H9 (cell line): ENCODE results near the gene SLC12A5. TPM values are rescaled to one million over a fixed set of nuclear protein-coding genes. Genes with fewer than 3 reads are reported as not detected.

ENCODE experiments used
- DNase-seq: peaks from one replicate; pipeline ENCODE4 v3.0.0-alpha.2; 2017
- H2AFZ ChIP-seq: one replicate; pipeline ENCODE4 v1.6.1; 2013; ENCODE audit warnings: mild to moderate bottlenecking, low read length, control low read depth, moderate library complexity
- H2AK5ac ChIP-seq: 2 replicates; pipeline ENCODE4 v1.6.1; 2013; ENCODE audit warnings: low read length, control low read depth, mixed read lengths; ENCODE audit not compliant: insufficient read length
- H2BK120ac ChIP-seq: one replicate; pipeline ENCODE4 v1.6.1; 2013; ENCODE audit warnings: low read depth, mild to moderate bottlenecking, low read length, control low read depth, inconsistent platforms; ENCODE audit not compliant: poor library complexity, severe bottlenecking
- H2BK12ac ChIP-seq: 2 replicates; pipeline ENCODE4 v1.6.1; 2013; ENCODE audit warnings: low read length, control low read depth, mixed read lengths, low read depth; ENCODE audit not compliant: insufficient read length
- H2BK15ac ChIP-seq: 2 replicates; pipeline ENCODE4 v1.6.1; 2013; ENCODE audit warnings: low read depth, low read length, control low read depth
- H2BK20ac ChIP-seq: one replicate; pipeline ENCODE4 v1.6.1; 2013; ENCODE audit warnings: low read depth, mild to moderate bottlenecking, low read length, control low read depth, inconsistent platforms; ENCODE audit not compliant: poor library complexity, severe bottlenecking
- H2BK5ac ChIP-seq: 2 replicates; pipeline ENCODE4 v1.6.1; 2013; ENCODE audit warnings: low read length, control low read depth, mixed read lengths; ENCODE audit not compliant: insufficient read length
- H3K14ac ChIP-seq: 2 replicates; pipeline ENCODE4 v1.6.1; 2013; ENCODE audit warnings: low read length, control low read depth; ENCODE audit not compliant: insufficient read depth
- H3K18ac ChIP-seq: 2 replicates; pipeline ENCODE4 v1.6.1; 2013; ENCODE audit warnings: low read depth, mild to moderate bottlenecking, mixed read lengths, low read length, control low read depth; ENCODE audit not compliant: insufficient read length
- H3K23ac ChIP-seq: 2 replicates; pipeline ENCODE4 v1.6.1; 2013; ENCODE audit warnings: low read length, control low read depth, mixed read lengths, low read depth; ENCODE audit not compliant: insufficient read length
- H3K23me2 ChIP-seq: 2 replicates; pipeline ENCODE4 v1.6.1; 2013; ENCODE audit warnings: low read depth, mild to moderate bottlenecking, mixed read lengths, low read length, control low read depth; ENCODE audit not compliant: insufficient read length, poor library complexity, severe bottlenecking
- H3K27ac ChIP-seq: 2 replicates; pipeline ENCODE4 v1.5.1; 2013; ENCODE audit warnings: low read length, control low read depth, mixed read lengths, low read depth; ENCODE audit not compliant: insufficient read length
- H3K27me3 ChIP-seq: 2 replicates; pipeline ENCODE4 v1.6.1; 2013; ENCODE audit warnings: low read length, control low read depth, inconsistent platforms; ENCODE audit not compliant: insufficient read depth
- H3K4ac ChIP-seq: 2 replicates; pipeline ENCODE4 v1.6.1; 2013; ENCODE audit warnings: low read depth, mild to moderate bottlenecking, control low read depth, inconsistent platforms, low read length, moderate library complexity
- H3K4me1 ChIP-seq: 2 replicates; pipeline ENCODE4 v1.6.1; 2013; ENCODE audit warnings: low read length, control low read depth, inconsistent platforms; ENCODE audit not compliant: insufficient read depth
- H3K4me2 ChIP-seq: 2 replicates; pipeline ENCODE4 v1.6.1; 2013; ENCODE audit warnings: low read length, control low read depth, mixed read lengths; ENCODE audit not compliant: insufficient read length, insufficient read depth
- H3K56ac ChIP-seq: 2 replicates; pipeline ENCODE4 v1.6.1; 2013; ENCODE audit warnings: low read depth, mild to moderate bottlenecking, mixed read lengths, low read length, control low read depth; ENCODE audit not compliant: insufficient read length
- H3K79me1 ChIP-seq: 2 replicates; pipeline ENCODE4 v1.6.1; 2013; ENCODE audit warnings: low read depth, mild to moderate bottlenecking, moderate library complexity, low read length, control low read depth, inconsistent platforms; ENCODE audit not compliant: insufficient read depth, poor library complexity, severe bottlenecking
- H3K79me2 ChIP-seq: 2 replicates; pipeline ENCODE4 v1.6.1; 2013; ENCODE audit warnings: low read length, control low read depth, inconsistent platforms; ENCODE audit not compliant: insufficient read depth
- H3K9ac ChIP-seq: 2 replicates; pipeline ENCODE4 v1.6.1; 2013; ENCODE audit warnings: low read length, control low read depth, mixed read lengths; ENCODE audit not compliant: insufficient read length; ENCODE audit errors: extremely low read depth
- H3K9me3 ChIP-seq: one replicate; pipeline ENCODE4 v1.6.1; 2013; ENCODE audit warnings: low read depth, low read length, inconsistent platforms; ENCODE audit not compliant: control insufficient read depth
- H3T11ph ChIP-seq: one replicate; pipeline ENCODE4 v1.6.1; 2013; ENCODE audit warnings: mild to moderate bottlenecking, low read length, control low read depth, inconsistent platforms
- H4K20me1 ChIP-seq: one replicate; pipeline ENCODE4 v1.6.1; 2013; ENCODE audit not compliant: control insufficient read depth, insufficient read length, insufficient read depth
- H4K5ac ChIP-seq: 2 replicates; pipeline ENCODE4 v1.6.1; 2013; ENCODE audit warnings: low read depth, mild to moderate bottlenecking, mixed read lengths, low read length, control low read depth; ENCODE audit not compliant: insufficient read length
- H4K8ac ChIP-seq: replicated peaks from 2 replicates; pipeline ENCODE4 v1.6.1; 2013; ENCODE audit warnings: low read length, control low read depth, mixed read lengths, low read depth; ENCODE audit not compliant: insufficient read length
- H4K91ac ChIP-seq: 2 replicates; pipeline ENCODE4 v1.6.1; 2013; ENCODE audit warnings: low read depth, mild to moderate bottlenecking, moderate library complexity, mixed read lengths, low read length, control low read depth; ENCODE audit not compliant: insufficient read length
- H3K27ac Mint-ChIP-seq, 3 experiments: 2 replicates in 2 of 3; 3 replicates in 1 of 3; pipeline ENCODE4 v1.8.0; 2020 to 2021; ENCODE audit warnings: mixed read lengths in 3 of 3, mild to moderate bottlenecking in 1 of 3, moderate library complexity in 1 of 3
- H3K27me3 Mint-ChIP-seq: 2 replicates; pipeline ENCODE4 v1.8.0; 2021; ENCODE audit warnings: low read depth, mild to moderate bottlenecking, moderate library complexity, mixed read lengths
- H3K36me3 Mint-ChIP-seq, 3 experiments: 2 replicates in 2 of 3; 3 replicates in 1 of 3; pipeline ENCODE4 v1.8.0; 2020 to 2021; ENCODE audit warnings: low read depth in 3 of 3, mixed read lengths in 3 of 3; ENCODE audit not compliant: insufficient read depth in 1 of 3
- H3K4me1 Mint-ChIP-seq, 2 experiments: 2 replicates each; pipeline ENCODE4 v1.8.0; 2020; ENCODE audit warnings: mixed read lengths in 2 of 2
- H3K4me3 Mint-ChIP-seq, 2 experiments: 2 replicates in 1 of 2; 3 replicates in 1 of 2; pipeline ENCODE4 v1.8.0; 2020 to 2021; ENCODE audit warnings: mild to moderate bottlenecking in 2 of 2, mixed read lengths in 2 of 2, moderate library complexity in 1 of 2
- H3K9me3 Mint-ChIP-seq, 2 experiments: 2 replicates in 1 of 2; 3 replicates in 1 of 2; pipeline ENCODE4 v1.8.0; 2020; ENCODE audit warnings: mild to moderate bottlenecking in 2 of 2, mixed read lengths in 2 of 2, moderate library complexity in 1 of 2
- whole genome bisulfite sequencing: extraction: QIAGEN DNeasy Blood & Tissue Kit; methylation state at CpG from one replicate; pipeline ENCODE4 v1.1.7; 2013; ENCODE audit warnings: missing lambda C conversion rate, low lambda C conversion rate, mixed read lengths; ENCODE audit not compliant: insufficient read length; ENCODE audit errors: extremely low coverage; 5-methylcytosine and 5-hydroxymethylcytosine counted together
- total RNA-seq: library from RNA; stranded (reverse); gene quantifications from 2 replicates; pipeline ENCODE4 v1.2.1, GENCODE V29; 2021
- TF ChIP-seq, protein P1 (sequence below): fragments of 200-600 bp; sonication (generic); conservative IDR thresholded peaks from 3 replicates; pipeline ENCODE4 v1.8.0; 2021; ENCODE audit warnings: antibody characterized with exemption, mild to moderate bottlenecking

Gene SLC12A5
- total RNA-seq, 1 experiment from 2014 or later = 8.7 TPM

DNA sequence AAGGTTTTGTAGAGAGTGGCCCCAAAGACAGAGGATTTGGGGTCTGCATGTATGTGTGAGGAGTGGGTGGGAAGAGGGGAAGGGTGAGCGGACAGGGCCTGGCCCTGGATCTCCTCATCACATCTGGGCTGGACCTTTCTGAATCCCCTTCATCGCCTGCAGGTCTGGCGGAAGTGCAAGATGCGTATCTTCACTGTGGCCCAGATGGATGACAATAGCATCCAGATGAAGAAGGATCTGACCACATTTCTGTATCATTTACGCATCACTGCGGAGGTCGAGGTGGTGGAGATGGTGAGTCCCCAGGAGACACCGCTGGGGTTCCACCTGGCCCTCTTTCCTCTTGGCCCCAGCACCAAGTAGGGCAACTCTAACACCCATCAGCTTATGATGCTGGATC, 24.4 kb downstream of the SLC12A5 start:
- H3K27me3 Mint-ChIP-seq = peaks cover 91% of the 10 kb centered on the region

More for the DNA sequence above, 24.4 kb downstream of the SLC12A5 start:
- Histone ChIP-seq H3K4ac (no peak overlapping the region), H3K27ac (no peak overlapping the region), H2BK12ac (no peak overlapping the region), H3T11ph (no peak overlapping the region), H2BK5ac (no peak overlapping the region), H3K9ac (no peak overlapping the region), H3K56ac (no peak overlapping the region), H4K20me1 (no peaks in the 10 kb centered on the region), H2AFZ (no peak overlapping the region), H3K14ac (no peak overlapping the region), H3K23me2 (peaks cover 10% of the 10 kb centered on the region), H3K27me3 (peaks cover 22% of the 10 kb centered on the region; the same call in 1 of the 2 replicates), H3K79me2 (no peaks in the 10 kb centered on the region), H3K23ac (no peak overlapping the region), H3K4me2 (no peak overlapping the region), H2BK20ac (no peak overlapping the region), H4K91ac (no peak overlapping the region), H4K5ac (no peak overlapping the region), H3K4me1 (no peaks in the 10 kb centered on the region), H3K79me1 (no peaks in the 10 kb centered on the region), H4K8ac (no peak overlapping the region), H3K9me3 (no peaks in the 10 kb centered on the region), H3K18ac (no peak overlapping the region), H2BK120ac (no peak overlapping the region), H2AK5ac (no peak overlapping the region), H2BK15ac (no peak overlapping the region)
- peaks cover 2 to 8% of the 10 kb centered on the region in 2 experiments; a peak in 3 of 4 replicates for H3K4me1 Mint-ChIP-seq
- H3K4me3 Mint-ChIP-seq = no peak overlapping the region
- TF ChIP-seq, protein P1, sequence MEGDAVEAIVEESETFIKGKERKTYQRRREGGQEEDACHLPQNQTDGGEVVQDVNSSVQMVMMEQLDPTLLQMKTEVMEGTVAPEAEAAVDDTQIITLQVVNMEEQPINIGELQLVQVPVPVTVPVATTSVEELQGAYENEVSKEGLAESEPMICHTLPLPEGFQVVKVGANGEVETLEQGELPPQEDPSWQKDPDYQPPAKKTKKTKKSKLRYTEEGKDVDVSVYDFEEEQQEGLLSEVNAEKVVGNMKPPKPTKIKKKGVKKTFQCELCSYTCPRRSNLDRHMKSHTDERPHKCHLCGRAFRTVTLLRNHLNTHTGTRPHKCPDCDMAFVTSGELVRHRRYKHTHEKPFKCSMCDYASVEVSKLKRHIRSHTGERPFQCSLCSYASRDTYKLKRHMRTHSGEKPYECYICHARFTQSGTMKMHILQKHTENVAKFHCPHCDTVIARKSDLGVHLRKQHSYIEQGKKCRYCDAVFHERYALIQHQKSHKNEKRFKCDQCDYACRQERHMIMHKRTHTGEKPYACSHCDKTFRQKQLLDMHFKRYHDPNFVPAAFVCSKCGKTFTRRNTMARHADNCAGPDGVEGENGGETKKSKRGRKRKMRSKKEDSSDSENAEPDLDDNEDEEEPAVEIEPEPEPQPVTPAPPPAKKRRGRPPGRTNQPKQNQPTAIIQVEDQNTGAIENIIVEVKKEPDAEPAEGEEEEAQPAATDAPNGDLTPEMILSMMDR = no peak
- H3K36me3 Mint-ChIP-seq = 0 out of 7 replicates have a peak, but pooled peaks cover 0 to 1% (median 0%) of the 10 kb centered on the region in 3 experiments
- no CpG with 5 or more reads among the region's 8 CpGs for WGBS
- no peaks in the 10 kb centered on the region for H3K9me3 Mint-ChIP-seq
- H3K27ac Mint-ChIP-seq = peak overlapping the region in 1 of 3 experiments; percentile 25; a peak in 1 of 7 replicates
- DNase-seq = no peak
